HepG2 (cell line): ENCODE results near the gene NCBP3.

Experiments used
- CHD4 ChIP-seq: fragments of 200-600 bp; sonication (generic); IDR thresholded peaks from 2 replicates; pipeline ENCODE4 v1.7.0; 2017; ENCODE audit warnings: mild to moderate bottlenecking, low read length, borderline replicate concordance
- KLF16 ChIP-seq, 2 experiments: sonication (generic) in 1 of 2; formaldehyde crosslinking in 1 of 2; IDR thresholded peaks; 2 replicates each; pipeline versions ENCODE4 v1.6.1 to v1.8.0; 2016 to 2023; ENCODE audit warnings: missing genetic modification reagents in 2 of 2, missing compliant biosample characterization in 1 of 2
- SALL2 ChIP-seq: sonication (generic); formaldehyde crosslinking; IDR thresholded peaks from 2 replicates; pipeline ENCODE4 v1.8.1; 2023; ENCODE audit warnings: mild to moderate bottlenecking, missing genetic modification reagents, inconsistent platforms
- SRF ChIP-seq: IDR thresholded peaks from 2 replicates; pipeline ENCODE4 v1.6.1; 2011; ENCODE audit warnings: mild to moderate bottlenecking, low read depth, low read length, moderate library complexity
- ZNF10 ChIP-seq: sonication (generic); formaldehyde crosslinking; IDR thresholded peaks from 2 replicates; pipeline ENCODE4 v1.4.0; 2020; ENCODE audit warnings: mild to moderate bottlenecking, low read depth, missing genetic modification reagents, borderline replicate concordance
- TF ChIP-seq, protein P1 (sequence below): sonication (generic); formaldehyde crosslinking; conservative IDR thresholded peaks from 2 replicates; pipeline ENCODE4 v1.5.0; 2020; ENCODE audit warnings: missing genetic modification reagents
- TF ChIP-seq, protein P2 (sequence below): sonication (generic); formaldehyde crosslinking; IDR thresholded peaks from 2 replicates; pipeline ENCODE4 v1.4.0; 2020; ENCODE audit warnings: low read depth, missing genetic modification reagents
- TF ChIP-seq, protein P3 (sequence below): IDR thresholded peaks from 2 replicates; pipeline ENCODE4 v1.6.1; 2016; ENCODE audit warnings: control low read depth

DNA sequence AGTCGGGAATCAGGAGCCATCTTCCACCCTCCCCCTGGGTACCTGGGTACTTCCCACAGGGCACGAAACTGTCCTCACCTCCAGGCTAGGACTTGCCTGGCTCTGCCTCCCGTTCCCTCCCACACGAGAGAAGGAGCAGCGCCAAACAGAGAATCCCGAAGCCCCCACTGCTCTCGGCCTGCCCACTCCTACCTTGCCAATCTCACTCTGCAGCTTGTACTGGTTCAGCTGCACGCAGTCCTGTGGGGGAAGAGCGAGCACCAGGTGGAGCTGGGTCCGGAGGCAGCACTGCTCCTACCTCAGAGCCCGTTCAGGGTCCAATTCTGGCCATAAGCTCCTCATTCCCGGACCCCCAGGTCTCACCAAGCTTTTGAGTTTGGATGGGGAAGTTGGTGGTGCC lies 38.1 kb upstream of the NCBP3 start:
- TF ChIP-seq ZNF10 (CRISPR knock-in tag) (no peak), CHD4 (no peak), KLF16 (CRISPR knock-in tag; IDR thresholded peaks at IDR 0.05) (no peak), SRF (no peak), SALL2 (CRISPR knock-in tag) (no peak)
- TF ChIP-seq, protein P1, sequence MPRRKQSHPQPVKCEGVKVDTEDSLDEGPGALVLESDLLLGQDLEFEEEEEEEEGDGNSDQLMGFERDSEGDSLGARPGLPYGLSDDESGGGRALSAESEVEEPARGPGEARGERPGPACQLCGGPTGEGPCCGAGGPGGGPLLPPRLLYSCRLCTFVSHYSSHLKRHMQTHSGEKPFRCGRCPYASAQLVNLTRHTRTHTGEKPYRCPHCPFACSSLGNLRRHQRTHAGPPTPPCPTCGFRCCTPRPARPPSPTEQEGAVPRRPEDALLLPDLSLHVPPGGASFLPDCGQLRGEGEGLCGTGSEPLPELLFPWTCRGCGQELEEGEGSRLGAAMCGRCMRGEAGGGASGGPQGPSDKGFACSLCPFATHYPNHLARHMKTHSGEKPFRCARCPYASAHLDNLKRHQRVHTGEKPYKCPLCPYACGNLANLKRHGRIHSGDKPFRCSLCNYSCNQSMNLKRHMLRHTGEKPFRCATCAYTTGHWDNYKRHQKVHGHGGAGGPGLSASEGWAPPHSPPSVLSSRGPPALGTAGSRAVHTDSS (CRISPR knock-in tag) = no peak
- TF ChIP-seq, protein P2, sequence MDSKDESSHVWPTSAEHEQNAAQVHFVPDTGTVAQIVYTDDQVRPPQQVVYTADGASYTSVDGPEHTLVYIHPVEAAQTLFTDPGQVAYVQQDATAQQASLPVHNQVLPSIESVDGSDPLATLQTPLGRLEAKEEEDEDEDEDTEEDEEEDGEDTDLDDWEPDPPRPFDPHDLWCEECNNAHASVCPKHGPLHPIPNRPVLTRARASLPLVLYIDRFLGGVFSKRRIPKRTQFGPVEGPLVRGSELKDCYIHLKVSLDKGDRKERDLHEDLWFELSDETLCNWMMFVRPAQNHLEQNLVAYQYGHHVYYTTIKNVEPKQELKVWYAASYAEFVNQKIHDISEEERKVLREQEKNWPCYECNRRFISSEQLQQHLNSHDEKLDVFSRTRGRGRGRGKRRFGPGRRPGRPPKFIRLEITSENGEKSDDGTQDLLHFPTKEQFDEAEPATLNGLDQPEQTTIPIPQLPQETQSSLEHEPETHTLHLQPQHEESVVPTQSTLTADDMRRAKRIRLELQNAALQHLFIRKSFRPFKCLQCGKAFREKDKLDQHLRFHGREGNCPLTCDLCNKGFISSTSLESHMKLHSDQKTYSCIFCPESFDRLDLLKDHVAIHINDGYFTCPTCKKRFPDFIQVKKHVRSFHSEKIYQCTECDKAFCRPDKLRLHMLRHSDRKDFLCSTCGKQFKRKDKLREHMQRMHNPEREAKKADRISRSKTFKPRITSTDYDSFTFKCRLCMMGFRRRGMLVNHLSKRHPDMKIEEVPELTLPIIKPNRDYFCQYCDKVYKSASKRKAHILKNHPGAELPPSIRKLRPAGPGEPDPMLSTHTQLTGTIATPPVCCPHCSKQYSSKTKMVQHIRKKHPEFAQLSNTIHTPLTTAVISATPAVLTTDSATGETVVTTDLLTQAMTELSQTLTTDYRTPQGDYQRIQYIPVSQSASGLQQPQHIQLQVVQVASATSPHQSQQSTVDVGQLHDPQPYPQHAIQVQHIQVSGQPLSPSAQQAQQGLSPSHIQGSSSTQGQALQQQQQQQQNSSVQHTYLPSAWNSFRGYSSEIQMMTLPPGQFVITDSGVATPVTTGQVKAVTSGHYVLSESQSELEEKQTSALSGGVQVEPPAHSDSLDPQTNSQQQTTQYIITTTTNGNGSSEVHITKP (CRISPR knock-in tag) = no peak
- TF ChIP-seq, protein P3, sequence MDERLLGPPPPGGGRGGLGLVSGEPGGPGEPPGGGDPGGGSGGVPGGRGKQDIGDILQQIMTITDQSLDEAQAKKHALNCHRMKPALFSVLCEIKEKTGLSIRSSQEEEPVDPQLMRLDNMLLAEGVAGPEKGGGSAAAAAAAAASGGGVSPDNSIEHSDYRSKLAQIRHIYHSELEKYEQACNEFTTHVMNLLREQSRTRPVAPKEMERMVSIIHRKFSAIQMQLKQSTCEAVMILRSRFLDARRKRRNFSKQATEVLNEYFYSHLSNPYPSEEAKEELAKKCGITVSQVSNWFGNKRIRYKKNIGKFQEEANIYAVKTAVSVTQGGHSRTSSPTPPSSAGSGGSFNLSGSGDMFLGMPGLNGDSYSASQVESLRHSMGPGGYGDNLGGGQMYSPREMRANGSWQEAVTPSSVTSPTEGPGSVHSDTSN (CRISPR knock-in tag) = no peak
